ENCODE results near the gene IGFBP6. TPM values are rescaled to one million over a fixed set of nuclear protein-coding genes. Genes with fewer than 3 reads are reported as not detected.

IGFBP6 gene, protein sequence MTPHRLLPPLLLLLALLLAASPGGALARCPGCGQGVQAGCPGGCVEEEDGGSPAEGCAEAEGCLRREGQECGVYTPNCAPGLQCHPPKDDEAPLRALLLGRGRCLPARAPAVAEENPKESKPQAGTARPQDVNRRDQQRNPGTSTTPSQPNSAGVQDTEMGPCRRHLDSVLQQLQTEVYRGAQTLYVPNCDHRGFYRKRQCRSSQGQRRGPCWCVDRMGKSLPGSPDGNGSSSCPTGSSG
- total RNA-seq = 22.8 TPM

DNA sequence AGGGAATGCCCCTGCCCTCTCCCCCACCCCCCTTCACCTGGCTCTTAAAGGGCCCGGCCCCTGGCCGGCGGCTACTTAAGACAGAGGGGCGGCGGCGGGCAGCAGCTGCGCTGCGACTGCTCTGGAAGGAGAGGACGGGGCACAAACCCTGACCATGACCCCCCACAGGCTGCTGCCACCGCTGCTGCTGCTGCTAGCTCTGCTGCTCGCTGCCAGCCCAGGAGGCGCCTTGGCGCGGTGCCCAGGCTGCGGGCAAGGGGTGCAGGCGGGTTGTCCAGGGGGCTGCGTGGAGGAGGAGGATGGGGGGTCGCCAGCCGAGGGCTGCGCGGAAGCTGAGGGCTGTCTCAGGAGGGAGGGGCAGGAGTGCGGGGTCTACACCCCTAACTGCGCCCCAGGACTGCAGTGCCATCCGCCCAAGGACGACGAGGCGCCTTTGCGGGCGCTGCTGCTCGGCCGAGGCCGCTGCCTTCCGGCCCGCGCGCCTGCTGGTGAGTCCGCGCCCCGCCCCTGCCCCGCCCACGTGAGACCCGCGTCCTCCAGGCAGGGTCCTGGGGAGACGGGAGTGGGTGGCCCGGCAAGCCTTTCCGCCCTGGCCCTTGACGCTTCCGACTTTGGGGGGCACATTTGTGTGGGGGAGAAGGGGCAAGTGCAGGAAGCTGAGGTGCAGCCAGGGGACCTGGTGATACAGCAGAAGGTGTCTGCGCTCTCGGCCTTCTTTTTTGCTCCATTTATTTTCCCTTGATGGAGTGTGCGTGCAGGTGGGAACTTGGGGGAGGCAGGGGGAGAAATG, at the start of gene IGFBP6:
Gene IGFBP6 (plus strand): TSS at position 104 of the 790 bp plus-strand sequence. CDS start 51 bp downstream, at position 155.
- DNase-seq (ENCODE audit: low spot score) = no peak

DNA sequence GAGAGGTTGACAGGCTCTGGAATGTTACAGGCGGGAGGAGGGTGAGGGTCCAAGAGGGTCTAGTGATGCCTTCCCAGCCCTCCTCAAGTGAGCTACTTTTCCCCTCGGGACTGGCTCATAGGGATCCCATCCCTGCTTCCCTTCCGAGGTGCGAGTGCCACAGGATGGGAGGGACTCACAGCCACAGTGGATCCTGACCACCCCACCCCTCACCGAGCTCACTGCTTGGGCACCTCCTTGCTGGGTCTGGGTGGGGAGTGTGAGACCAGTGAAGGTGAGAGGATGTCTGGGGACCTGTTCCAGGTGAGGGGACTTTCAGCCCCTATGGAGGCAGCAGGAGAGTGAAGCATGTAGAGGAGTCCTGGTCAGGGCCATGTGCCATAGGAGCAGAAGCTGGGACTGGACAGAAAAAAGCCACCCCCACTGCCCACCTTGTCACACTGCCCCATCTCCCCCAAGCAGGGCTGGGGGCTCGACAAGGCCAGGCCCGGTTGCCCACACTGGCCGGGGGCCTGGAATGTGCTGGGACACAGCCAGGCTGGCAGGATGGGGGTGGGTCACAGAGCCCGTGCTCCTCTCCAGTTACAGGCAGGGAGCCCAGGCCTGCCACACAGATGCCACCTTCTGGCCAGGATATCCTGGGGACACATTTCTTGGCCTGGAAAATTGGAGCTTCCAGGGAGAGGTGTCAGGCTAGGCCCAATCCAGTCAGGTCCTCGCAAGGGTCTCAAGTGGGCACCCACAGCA, 49.3 kb upstream of the IGFBP6 start:
- DNase-seq (ENCODE audit: low spot score) = peak; percentile 65

DNA sequence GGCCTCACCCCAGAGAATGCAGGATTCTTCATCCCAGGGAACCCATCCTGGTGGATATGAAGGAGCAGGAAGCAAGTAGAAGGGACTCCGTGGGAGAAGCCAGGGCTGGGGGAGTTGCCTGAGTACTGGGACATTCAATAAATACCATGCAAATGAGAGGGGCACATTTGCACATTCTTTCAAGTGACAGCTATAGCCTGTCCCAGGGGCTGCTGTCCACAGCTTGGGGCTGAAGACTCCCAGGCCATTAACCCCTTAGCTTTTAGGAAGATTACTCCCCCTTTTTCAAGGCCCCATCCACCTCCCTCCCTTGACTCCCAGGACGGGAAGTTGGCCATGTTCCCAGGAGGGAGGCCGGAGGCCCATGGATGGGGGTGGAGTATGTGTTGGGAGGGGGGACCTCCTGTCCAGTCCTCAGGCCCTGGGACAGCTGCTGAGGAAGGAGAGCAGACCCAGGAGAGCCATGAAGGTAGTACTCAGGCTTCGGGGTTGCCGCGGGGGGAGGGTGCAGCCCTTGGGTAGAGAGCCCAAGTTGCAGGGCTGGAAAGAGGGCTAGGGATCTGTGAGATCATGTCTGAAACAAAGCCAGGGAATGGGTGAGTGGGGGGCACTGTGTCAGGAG, 48.6 kb upstream of the IGFBP6 start:
- DNase-seq (ENCODE audit: low spot score) = no peak

DNA sequence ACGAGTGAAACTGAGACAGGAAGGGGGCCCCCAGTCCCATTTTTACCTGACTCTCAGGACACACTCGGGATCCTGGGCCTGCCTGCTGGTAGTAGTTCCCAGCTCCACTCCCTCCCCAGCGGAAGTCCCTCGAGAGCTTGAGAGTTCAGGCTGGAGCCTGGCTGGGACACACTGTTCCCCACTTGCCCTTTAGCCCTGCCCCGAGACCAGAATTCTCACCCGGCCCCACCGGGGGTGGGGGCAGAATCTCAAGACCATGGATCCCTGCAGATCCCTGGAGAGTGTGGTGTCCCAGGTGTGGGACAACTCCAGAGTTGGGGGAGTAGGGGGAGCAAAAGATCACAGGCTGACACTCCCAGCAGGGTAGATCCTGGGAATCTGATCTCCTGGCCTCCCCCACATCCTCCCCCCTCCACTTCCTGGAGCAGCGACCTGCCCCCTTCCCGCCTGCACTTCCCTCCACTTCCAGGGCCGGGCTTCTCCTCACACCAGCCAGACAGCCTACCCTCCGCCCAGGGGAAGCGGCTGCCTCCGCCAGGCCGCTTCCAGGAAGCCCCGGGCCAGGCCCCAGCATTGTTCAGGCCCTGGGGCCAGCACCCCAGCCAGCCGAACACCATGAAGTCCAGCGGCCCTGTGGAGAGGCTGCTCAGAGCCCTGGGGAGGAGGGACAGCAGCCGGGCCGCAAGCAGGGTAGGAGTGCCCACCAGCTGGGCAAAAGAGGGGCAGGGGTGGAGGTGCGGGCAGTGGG, 47.7 kb upstream of the IGFBP6 start, which contains the start of gene TNS2:
Gene TNS2 (plus strand): TSS at position 495 of the 748 bp plus-strand sequence. CDS start 121 bp downstream, at position 616.
- DNase-seq (ENCODE audit: low spot score) = peak; percentile 53

DNA sequence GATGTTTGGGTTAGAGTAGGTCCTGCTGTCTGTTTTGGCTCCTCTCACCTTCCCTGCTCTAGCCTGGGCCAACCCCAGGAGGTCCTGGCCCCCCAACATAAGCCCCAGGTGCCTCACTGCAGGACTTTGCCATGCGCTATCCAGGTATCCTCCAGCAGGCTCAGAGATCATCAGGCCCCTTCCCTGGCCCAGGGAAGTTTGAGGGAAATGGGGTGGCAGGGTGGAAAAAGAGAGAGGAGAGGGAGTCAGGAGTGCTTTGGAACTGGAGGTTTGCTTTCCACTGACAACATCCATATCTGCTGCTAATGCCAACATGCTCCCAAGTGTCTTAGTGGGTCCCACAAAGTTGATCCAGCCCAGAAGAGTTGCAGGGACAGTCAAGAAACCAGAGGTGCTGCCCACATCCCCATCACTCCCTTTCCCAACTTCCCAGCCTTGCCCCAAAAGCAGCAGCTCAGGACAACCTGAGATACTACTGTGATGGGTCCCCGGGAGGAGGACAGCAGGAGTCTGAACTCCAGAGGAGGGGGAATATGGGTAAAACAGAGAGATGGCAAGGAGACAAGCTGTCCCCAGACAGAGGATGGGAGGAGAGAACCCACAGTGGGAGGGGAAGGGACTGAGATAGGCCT, 46.9 kb upstream of the IGFBP6 start:
- peak; percentile 9 for DNase-seq (ENCODE audit: low spot score)

DNA sequence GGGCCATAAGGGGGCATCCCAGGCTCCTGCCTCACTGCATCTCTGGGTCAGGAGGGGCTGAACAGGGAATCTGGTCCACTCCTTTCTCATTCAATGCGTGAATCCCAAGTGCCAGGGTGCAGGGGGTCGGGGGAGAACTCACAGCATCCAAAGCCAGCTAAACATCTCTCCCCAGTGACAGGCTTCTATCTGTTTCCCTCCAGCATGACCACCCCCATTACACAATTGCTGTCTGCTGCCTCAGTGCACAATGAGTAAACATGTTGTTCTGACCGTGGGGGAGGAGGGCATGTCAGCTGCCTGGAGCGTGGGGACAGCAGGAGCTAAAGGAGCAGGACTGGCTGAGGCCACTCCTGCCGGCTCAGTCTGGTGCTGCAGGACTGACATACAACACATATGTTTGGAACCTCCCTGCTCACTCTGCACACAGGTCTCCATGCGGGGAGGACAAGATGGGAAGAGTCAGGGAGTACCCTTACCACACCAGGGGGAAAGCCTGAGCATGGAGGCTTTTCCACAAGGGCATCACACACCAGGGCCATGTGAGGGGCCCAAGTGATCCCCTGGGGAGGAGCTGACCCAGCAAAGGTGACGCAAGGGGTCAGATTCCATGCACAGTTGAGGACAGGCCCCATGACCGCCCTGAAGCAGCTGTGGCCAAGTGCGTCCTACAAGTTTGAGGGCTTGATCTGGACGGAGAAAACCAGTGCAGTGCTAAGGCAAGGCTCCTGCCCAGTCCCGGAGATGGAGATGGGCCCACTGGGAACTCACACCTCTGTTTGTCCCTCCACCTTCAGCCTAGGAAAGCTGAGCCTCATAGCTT, 46.2 kb upstream of the IGFBP6 start:
- peak; percentile 73 for DNase-seq (ENCODE audit: low spot score)

DNA sequence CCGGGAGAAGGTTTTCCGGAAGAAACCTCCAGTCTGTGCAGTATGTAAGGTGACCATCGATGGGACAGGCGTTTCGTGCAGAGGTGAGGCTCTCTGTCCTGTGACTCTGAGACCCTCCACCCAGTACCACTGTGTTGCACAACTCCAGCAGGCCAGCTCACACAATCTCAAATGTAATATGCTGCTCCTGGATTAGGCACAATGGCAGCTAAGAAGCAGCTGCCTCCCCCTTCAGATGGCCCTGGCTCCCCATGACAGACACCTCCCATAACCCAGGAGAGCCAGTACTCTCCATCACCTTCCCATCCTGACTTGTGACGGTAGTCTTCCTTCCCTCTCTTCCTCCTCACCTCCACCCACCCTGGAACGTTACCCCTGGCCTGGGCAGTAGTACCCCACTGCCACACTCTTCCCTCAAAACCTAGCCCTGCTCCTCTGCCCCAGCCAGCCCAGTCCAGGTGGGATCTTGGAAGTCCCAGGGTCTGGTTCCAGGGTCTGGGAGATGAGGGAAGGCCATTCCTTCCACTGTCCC, 45.5 kb upstream of the IGFBP6 start:
- no peak for DNase-seq (ENCODE audit: low spot score)

DNA sequence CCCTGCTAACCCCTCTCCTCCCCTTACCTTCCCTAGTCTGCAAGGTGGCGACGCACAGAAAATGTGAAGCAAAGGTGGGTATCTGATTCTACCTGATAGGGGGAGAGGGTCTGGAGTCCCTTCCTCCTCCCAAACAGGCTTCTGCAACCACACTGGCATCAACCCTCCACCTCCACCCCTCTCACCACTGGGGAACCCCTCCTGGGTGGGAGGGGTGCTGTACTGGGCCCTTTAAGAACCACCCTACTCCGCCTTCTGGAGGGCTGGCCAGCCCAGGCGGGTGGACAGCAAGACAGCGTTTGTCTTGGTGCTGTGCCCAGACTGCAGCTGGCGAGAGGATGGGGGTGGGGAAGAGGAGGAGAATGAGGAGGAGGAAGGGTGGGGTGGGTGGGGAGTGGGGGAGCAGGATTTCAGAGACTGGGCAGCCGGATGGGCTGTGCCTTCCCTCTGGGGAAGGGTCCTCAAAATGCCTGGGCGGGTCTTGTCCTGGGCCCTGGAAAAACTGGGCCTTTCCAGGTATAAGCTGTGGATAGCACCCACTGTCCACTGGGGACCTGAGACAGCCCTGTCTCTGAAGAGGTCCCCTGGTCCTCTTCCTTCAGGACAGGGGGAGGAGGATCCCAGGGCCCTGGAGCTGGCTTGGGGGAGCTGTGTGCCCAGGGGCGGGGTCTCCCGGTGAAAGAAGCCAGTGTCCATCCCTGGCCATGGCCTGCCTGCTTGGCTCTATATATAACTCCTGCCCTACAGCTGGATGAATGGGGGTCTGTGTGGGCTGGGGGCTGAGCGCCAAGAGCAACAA, 44.8 kb upstream of the IGFBP6 start:
- peak; percentile 86 for DNase-seq (ENCODE audit: low spot score)

DNA sequence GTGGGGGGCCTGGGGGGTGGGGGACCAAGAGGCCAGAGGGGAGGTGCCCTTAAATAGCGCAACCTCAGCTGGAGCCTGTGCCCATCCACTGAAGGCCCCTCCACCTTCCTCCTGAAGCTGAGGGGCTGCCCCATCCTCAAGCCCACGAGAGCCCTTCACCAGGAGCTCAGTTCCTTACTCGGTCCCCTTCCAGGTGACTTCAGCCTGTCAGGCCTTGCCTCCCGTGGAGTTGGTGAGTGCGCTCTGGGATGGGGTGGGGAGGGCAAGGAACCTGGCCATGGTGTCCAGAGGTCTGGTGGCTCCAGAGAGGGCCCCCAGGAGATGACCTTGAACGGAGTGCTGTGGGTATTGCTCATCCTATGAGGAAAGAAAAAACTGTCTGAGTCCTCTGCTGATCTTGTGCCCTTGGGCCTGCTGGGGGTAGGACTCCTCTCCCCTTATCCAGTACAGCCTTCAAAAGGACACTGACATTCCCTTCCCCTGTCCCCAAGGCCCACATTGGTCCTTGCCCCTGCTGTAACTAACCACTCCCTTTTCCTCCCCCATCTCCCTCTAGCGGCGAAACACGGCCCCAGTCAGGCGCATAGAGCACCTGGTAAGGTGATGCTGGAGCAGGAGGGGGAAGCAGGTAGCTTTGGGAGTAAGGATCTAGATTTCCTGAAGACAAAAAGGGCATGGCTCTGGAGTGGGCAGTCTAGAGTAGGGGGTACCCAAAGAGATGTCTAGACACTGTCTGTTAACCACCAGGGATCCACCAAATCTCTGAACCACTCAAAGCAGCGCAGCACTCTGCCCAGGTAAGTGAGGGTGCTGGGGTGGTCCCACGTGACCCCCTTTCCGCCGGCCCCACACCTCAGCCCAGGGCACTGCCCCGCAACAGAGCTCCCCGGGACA, 44.0 kb upstream of the IGFBP6 start:
- DNase-seq (ENCODE audit: low spot score) = peak; percentile 75

DNA sequence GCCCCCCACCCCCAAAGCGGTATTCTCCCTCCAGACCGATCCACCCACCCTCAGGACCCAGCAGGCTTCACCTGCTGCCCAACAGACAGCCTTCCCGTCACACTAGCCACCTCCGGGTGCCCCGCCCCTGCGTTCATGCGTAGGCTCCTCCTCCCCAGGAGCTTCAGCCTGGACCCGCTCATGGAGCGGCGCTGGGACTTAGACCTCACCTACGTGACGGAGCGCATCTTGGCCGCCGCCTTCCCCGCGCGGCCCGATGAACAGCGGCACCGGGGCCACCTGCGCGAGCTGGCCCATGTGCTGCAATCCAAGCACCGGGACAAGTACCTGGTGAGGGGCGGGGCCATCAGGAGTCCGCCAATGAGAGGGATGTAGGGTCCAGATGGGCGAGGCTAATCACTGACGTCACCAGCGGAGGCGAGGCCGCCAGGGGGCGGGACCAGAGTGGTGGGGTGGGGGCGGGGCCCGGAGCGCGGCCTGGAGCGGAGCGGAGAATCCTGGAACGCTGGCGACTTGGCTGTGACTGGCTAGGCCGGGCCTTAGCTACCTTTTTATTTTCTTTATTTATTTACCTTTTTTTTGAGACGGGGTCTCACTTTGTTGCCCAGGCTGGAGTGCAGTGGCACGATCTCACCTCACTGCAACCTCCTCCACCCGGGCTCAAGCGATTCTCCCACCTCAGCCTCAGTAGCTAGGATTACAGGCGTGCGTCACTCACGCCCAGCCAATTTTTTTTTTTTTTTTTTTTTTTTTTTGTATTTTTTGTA, 43.2 kb upstream of the IGFBP6 start:
- DNase-seq (ENCODE audit: low spot score) = peak; percentile 96

DNA sequence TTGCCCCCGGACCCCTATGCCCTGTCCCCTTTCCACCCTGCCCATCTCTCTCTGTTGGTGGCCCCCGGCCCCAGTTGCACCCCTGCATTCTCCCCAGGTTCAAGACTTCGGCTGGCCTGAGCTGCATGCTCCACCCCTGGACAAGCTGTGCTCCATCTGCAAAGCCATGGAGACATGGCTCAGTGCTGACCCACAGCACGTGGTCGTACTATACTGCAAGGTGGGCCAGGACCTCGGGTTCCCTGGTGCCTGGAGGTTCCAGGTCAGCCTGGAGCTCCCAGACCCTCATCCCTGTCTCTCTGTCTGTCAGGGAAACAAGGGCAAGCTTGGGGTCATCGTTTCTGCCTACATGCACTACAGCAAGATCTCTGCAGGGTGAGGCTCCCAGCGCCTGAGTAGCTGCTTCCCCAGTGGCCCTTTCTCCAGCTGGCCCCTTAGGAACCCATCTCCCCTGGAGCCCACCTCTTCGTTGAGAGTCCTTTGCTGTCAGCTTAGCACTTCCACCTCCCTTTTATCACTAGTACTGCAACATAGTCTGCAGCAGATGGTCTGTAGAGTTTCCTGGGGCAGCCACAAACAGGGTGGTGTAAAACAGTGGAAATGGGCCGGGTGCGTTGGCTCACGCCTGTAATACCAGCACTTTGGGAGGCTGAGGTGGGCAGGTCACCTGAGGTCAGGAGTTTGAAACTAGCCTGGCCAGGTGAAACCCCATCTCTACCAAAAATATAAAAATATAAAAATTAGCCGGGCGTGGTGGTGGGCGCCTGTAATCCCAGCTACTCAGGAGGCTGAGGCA, 41.8 kb upstream of the IGFBP6 start:
- no peak for DNase-seq (ENCODE audit: low spot score)

DNA sequence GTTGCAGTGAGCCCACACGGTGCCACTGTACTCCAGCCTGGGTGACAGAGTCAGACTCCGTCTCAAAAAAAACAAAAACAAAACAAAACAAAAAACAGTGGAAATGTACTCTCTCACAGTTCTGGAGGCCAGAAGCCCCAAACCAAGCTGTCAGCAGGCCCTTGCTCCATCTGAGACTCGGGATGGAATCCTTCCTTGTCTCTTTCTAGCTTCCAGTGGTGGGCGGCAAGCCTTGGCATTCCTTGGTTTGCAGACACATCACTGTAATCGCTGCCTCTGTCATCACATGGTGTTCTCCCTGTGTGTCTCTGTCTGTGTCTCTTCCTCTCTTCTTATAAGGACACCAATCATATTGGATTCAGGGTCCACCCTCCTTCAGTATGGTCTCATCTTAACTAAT, 41.2 kb upstream of the IGFBP6 start:
- DNase-seq (ENCODE audit: low spot score) = no peak

DNA sequence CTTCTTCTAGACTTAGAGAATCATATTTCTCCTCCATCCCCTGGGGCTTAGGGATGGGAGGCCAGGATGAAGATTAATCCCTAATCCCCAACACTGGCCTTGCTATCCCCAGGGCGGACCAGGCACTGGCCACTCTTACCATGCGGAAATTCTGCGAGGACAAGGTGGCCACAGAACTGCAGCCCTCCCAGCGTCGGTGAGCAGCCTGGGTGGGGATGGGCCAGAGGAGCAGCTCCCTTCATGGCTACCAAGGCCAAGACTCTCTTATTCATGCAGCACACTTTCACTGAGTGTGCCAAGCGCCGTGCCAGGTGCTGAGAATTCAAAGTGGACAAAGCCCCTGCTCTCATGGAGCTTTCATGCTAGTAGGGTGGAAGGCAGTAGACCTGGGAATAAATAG, 40.6 kb upstream of the IGFBP6 start:
- DNase-seq (ENCODE audit: low spot score) = no peak

DNA sequence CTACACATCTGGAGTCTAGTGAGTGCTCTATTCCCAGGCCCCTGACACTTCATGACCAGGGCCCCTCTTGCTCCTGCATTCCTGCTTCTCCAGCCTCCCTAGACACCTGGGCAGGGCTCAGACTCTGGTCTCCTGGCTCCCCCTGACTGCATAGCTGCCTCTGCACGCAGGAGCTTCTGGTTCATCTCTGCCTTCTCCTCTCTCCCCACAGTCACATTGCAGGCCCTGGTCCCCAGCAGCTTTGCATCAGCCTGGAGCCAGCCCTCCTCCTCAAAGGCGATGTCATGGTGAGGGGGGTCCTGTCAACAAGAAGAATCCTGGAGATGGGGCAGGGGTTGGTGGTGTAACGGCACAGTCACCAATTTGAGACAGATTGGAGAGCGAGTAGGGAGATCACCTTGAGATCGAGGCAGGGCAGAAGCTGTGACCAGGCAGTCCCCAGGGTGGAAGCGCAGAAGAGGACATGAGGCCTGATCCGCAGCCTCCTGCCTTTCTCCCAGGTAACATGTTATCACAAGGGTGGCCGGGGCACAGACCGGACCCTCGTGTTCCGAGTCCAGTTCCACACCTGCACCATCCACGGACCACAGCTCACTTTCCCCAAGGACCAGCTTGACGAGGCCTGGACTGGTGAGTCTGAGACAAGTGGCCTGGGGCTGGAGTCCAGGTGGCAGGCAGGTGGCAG, 39.5 kb upstream of the IGFBP6 start:
- no peak for DNase-seq (ENCODE audit: low spot score)

DNA sequence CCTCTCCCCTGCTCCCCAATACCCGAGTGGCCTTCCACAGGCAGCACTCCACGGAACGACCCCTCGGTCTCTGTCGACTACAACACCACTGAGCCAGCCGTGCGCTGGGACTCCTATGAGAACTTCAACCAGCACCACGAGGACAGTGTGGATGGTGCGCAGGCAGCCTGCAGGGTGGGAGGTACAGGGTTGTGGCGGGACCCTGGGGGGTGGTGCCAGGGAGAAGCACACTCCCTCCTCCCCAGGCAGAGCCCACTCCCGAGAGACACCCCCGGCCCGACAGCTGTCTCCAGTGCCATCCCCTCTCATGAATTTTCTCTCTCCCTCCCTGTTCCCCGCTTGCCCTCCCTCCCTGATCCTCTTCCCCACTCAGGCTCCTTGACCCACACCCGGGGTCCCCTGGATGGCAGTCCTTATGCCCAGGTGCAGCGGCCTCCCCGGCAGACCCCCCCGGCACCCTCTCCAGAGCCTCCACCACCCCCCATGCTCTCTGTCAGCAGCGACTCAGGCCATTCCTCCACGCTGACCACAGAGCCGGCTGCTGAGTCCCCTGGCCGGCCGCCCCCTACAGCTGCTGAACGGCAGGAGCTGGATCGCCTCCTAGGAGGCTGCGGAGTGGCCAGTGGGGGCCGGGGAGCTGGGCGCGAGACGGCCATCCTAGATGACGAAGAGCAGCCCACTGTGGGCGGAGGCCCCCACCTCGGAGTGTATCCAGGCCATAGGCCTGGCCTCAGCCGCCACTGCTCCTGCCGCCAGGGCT, 38.6 kb upstream of the IGFBP6 start:
- DNase-seq (ENCODE audit: low spot score) = peak; percentile 10
